Lower leg skin (tissue), 3 donors: ENCODE data around the gene KRTAP19-4.

ENCODE experiments used
- POLR2A ChIP-seq, 2 donors: fragments of 450-650 bp; IDR thresholded peaks; one replicate each; pipeline ENCODE4 v1.6.1; 2016 to 2017; ENCODE audit warnings: antibody characterized with exemption in 2 of 2, mild to moderate bottlenecking in 1 of 2, moderate library complexity in 1 of 2
- TF ChIP-seq, protein P1 (sequence below), 3 donors: fragments of 450-650 bp; IDR thresholded peaks; one replicate each; pipeline ENCODE4 v1.5.1; 2016; ENCODE audit warnings: antibody characterized with exemption in 3 of 3, mild to moderate bottlenecking in 3 of 3, moderate library complexity in 2 of 3

DNA sequence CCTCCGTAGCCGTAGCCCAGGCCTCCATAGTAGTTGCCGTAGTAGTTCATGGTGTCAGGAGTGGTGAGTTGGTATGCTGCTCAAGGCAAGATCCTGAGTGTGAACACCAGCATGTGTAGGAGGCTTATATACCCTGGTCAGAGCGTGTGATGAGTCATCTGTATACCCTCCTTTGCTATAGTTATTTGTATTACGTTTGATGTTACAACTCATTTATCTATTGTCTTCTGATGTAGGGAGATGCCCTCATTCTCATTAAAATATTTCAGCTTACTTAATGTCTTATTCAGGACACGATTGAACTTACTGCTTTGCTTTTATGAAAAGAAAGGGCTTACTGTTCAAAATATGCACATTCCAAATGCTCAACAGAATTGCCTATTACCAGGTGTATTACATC, 5.1 kb upstream of the KRTAP19-4 start, which contains the start of gene KRTAP19-5:
- no peak for TF ChIP-seq POLR2A (IDR thresholded peaks at IDR 0.05)
- TF ChIP-seq, protein P1, sequence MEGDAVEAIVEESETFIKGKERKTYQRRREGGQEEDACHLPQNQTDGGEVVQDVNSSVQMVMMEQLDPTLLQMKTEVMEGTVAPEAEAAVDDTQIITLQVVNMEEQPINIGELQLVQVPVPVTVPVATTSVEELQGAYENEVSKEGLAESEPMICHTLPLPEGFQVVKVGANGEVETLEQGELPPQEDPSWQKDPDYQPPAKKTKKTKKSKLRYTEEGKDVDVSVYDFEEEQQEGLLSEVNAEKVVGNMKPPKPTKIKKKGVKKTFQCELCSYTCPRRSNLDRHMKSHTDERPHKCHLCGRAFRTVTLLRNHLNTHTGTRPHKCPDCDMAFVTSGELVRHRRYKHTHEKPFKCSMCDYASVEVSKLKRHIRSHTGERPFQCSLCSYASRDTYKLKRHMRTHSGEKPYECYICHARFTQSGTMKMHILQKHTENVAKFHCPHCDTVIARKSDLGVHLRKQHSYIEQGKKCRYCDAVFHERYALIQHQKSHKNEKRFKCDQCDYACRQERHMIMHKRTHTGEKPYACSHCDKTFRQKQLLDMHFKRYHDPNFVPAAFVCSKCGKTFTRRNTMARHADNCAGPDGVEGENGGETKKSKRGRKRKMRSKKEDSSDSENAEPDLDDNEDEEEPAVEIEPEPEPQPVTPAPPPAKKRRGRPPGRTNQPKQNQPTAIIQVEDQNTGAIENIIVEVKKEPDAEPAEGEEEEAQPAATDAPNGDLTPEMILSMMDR (IDR thresholded peaks at IDR 0.05) = no peak
